Osteoblast (primary cell): ENCODE measurements around the gene CES3. TPM values are rescaled to one million over a fixed set of nuclear protein-coding genes. Genes with fewer than 3 reads are reported as not detected.
A peak's percentile ranks its signal among the peaks of the same experiment; 100 is the strongest.

Source experiments
- DNase-seq: peaks from one replicate; pipeline ENCODE4 v3.0.0; 2011; ENCODE audit warnings: low spot score, mixed read lengths; ENCODE audit not compliant: insufficient read length; ENCODE audit errors: missing footprints
- H2AFZ ChIP-seq: 2 replicates; pipeline ENCODE4 v1.6.0; 2011; ENCODE audit warnings: mild to moderate bottlenecking, low read length
- H3K27ac ChIP-seq: 2 replicates; pipeline ENCODE4 v1.5.1; 2011; ENCODE audit warnings: mild to moderate bottlenecking, low read depth, low read length, moderate library complexity
- H3K27me3 ChIP-seq: 2 replicates; pipeline ENCODE4 v1.6.0; 2012; ENCODE audit warnings: mild to moderate bottlenecking, control low read depth, inconsistent platforms, low read length, moderate library complexity; ENCODE audit not compliant: insufficient read depth
- H3K36me3 ChIP-seq: 2 replicates; pipeline ENCODE4 v1.5.1; 2011; ENCODE audit warnings: mild to moderate bottlenecking, low read length, control low read depth, moderate library complexity; ENCODE audit not compliant: insufficient read depth
- H3K4me1 ChIP-seq: 2 replicates; pipeline ENCODE4 v1.5.1; 2011; ENCODE audit warnings: mild to moderate bottlenecking, low read length, control low read depth, moderate library complexity; ENCODE audit not compliant: insufficient read depth
- H3K4me2 ChIP-seq: 2 replicates; pipeline ENCODE4 v1.6.0; 2011; ENCODE audit warnings: mild to moderate bottlenecking, low read length; ENCODE audit not compliant: insufficient read depth
- H3K4me3 ChIP-seq: fragments of 200-600 bp; sonication (generic); 3 replicates; pipeline ENCODE4 v1.5.1; 2012; ENCODE audit warnings: mild to moderate bottlenecking, low read length, inconsistent platforms; ENCODE audit not compliant: insufficient read depth
- H3K79me2 ChIP-seq: 2 replicates; pipeline ENCODE4 v1.6.0; 2012; ENCODE audit warnings: mild to moderate bottlenecking, low read length, control low read depth, inconsistent platforms; ENCODE audit not compliant: insufficient read depth
- H3K9me3 ChIP-seq: 2 replicates; pipeline ENCODE4 v1.5.1; 2011; ENCODE audit warnings: low read depth, low read length, control low read depth
- H4K20me1 ChIP-seq: 2 replicates; pipeline ENCODE4 v1.6.0; 2012; ENCODE audit warnings: mild to moderate bottlenecking, low read length, control low read depth; ENCODE audit not compliant: insufficient read depth
- total RNA-seq: library from RNA; depleted of rRNA; stranded (reverse); fragments of >200 nt; gene quantifications from 2 replicates; pipeline ENCODE4 v1.2.3, GENCODE V29; 2012
- TF ChIP-seq, protein P1 (sequence below): IDR thresholded peaks from 2 replicates; pipeline ENCODE4 v1.5.1; 2011; ENCODE audit warnings: mild to moderate bottlenecking, low read depth, low read length, moderate library complexity; ENCODE audit errors: extremely low read depth

CES3 gene
- total RNA-seq, 1 donor: not detected

DNA sequence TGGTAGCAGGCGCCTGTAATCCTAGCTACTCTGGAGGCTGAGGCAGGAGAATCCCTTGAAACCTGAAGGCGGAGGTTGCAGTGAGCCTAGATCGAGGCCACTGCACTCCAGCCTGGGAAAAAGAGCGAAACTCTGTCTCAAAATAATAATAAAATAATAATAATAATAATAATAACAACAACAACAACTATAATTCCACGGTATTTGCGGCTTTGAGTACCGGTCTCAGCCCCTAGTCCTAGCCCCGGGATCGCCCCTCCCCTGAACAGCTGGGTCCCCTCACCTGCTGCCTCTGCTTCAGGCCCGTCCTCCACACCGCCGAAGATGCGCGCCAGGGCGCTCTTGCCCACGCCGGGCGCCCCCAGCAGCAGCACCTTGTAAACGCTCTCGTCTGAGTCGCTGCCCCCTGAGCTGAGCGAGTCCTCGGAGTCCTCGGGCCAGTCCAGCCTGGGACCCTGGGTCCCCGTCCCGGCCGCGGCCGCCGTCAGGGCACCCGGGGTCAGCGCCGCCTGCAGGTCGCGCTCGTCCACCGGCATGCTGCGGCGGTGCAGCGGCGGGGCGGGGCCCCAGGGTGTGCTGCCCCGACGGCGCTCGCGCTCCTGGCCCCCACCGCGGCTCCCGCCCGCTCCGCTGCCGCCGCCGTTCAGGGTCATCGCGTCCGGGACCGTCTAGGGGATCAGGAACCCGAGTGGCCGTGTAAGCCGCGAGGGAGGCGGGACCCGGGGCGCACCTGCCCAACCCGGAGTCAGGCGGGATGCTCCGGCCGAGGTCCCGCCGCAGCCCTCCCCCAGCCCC lies 36.3 kb upstream of the CES3 start:
- TF ChIP-seq, protein P1, sequence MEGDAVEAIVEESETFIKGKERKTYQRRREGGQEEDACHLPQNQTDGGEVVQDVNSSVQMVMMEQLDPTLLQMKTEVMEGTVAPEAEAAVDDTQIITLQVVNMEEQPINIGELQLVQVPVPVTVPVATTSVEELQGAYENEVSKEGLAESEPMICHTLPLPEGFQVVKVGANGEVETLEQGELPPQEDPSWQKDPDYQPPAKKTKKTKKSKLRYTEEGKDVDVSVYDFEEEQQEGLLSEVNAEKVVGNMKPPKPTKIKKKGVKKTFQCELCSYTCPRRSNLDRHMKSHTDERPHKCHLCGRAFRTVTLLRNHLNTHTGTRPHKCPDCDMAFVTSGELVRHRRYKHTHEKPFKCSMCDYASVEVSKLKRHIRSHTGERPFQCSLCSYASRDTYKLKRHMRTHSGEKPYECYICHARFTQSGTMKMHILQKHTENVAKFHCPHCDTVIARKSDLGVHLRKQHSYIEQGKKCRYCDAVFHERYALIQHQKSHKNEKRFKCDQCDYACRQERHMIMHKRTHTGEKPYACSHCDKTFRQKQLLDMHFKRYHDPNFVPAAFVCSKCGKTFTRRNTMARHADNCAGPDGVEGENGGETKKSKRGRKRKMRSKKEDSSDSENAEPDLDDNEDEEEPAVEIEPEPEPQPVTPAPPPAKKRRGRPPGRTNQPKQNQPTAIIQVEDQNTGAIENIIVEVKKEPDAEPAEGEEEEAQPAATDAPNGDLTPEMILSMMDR: peak; percentile 22
- H3K4me1 ChIP-seq: peaks cover 47% of the 10 kb centered on the region
- no peaks in the 10 kb centered on the region for H4K20me1 ChIP-seq
- peak overlapping the region; percentile 62 for H3K4me2 ChIP-seq
- no peaks in the 10 kb centered on the region for H3K79me2 ChIP-seq
- H3K9me3 ChIP-seq: no peaks in the 10 kb centered on the region
- H3K27ac ChIP-seq: no peak overlapping the region
- peaks cover 34% of the 10 kb centered on the region for H3K27me3 ChIP-seq
- peak overlapping the region; percentile 66 for H3K4me3 ChIP-seq
- peak; percentile 92 for DNase-seq
- no peaks in the 10 kb centered on the region for H3K36me3 ChIP-seq
- no peak overlapping the region for H2AFZ ChIP-seq

DNA sequence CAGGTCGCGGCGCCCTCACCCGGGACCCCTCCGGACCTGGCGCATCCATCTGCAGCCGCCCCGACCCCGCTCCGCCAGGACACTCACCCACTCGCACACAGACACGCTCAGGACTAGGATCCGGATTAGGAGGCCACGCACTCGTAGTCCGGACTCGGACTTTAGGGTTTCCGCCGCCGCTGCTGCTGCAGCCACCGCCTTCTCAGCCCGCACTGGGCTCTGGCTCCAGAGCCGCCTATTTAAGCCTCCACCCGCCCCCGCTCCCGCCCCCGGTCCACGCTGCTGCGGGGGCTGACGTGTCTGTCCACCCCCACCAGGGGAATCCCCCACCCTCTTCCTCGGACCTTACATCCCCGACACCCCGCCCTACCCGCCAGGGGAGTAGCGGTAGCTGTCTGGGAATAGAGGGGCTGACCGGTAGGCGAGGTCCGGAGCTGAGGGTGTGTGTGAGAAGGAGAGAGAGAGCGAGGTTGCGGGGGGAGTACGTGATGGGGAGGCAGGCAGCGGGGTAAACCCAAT lies 35.7 kb upstream of the CES3 start, which contains the start of gene RRAD:
RRAD (minus strand) TSS at position 214 of the 519 bp plus-strand sequence. CDS start 356 bp downstream, outside the sequence.
- peaks cover 47% of the 10 kb centered on the region for H3K4me1 ChIP-seq
- H2AFZ ChIP-seq: no peak within 1 kb of the TSS
- H3K4me2 ChIP-seq: peak within 1 kb of the TSS; percentile 62
- no peaks in the 10 kb centered on the region for H3K79me2 ChIP-seq
- TF ChIP-seq, protein P1: no peak
- H3K27me3 ChIP-seq: peaks cover 28% of the 10 kb centered on the region
- peak; percentile 95 for DNase-seq
- no peaks in the 10 kb centered on the region for H3K9me3 ChIP-seq
- H3K27ac ChIP-seq: peak within 1 kb of the TSS; percentile 87
- H4K20me1 ChIP-seq: no peaks in the 10 kb centered on the region
- H3K4me3 ChIP-seq: peak within 1 kb of the TSS; percentile 66
- H3K36me3 ChIP-seq: no peaks in the 10 kb centered on the region

DNA sequence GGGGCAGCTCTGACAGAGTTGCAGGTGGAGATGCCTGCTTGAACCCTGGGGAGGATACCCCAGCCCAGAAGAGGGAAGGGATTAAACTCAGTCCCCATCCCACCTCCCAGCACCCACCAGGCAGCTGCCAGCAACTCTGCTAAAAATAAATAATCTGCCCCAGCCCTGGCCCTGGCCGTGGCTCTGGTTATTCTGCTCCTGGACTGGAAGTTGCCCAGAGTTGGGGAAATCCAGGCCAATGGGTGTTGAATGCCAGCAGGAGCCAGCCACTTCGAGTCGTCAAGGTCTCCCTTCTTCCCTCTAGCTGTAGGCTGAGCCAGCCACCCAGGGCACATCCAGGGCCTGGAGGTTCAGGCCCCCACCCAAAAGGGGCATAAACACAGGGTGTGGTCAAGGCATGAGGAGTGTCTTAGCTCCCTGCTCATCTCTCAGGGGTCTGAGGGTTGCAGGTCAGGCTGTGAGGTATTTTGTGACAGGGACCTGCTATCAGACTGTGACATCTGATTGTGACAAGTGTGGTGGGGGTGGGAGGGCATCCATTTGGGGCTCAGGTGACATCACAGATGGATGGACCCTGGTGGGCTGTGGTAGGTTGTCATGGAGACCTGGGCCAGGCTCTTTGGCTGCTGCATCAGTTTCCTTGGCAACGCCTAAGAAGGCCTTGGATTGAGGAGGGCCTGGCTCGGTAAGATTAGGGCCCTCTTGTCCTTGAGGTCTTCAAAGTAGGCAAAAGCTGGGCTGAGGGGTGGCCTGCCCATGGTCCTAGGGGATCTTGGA lies 34.7 kb upstream of the CES3 start:
- TF ChIP-seq, protein P1: no peak
- peak overlapping the region; percentile 33 for H2AFZ ChIP-seq
- H3K4me1 ChIP-seq: peaks cover 47% of the 10 kb centered on the region
- H3K4me2 ChIP-seq: peak overlapping the region; percentile 62
- H3K9me3 ChIP-seq: no peaks in the 10 kb centered on the region
- H3K4me3 ChIP-seq: peak overlapping the region; percentile 1
- no peaks in the 10 kb centered on the region for H3K36me3 ChIP-seq
- peak overlapping the region; percentile 87 for H3K27ac ChIP-seq
- H3K79me2 ChIP-seq: no peaks in the 10 kb centered on the region
- peak; percentile 87 for DNase-seq
- peaks cover 22% of the 10 kb centered on the region for H3K27me3 ChIP-seq
- no peaks in the 10 kb centered on the region for H4K20me1 ChIP-seq
